Measurements from ENCODE around the gene CXCL9. TPM values are rescaled to one million over a fixed set of nuclear protein-coding genes. Genes with fewer than 3 reads are reported as not detected.
"Not testable (repeated sequence)": the region's sequence is repeated elsewhere in the genome, so short reads cannot be mapped to it uniquely, and the experiment has no call there.

Gene CXCL9
- total RNA-seq, 1 donor from 2014 or later, result 0.32 TPM

- intact Hi-C loops (cut with DNase I), result no loop called here
Observed at GRCh38 chr4:76017056-76017686, 9.9 kb upstream of the CXCL9 start.

GRCh38 chr4:76016393-76016792, 9.1 kb upstream of the CXCL9 start:
- intact Hi-C loops (cut with DNase I), result no loop called here
- DNase-seq (no peak), ATAC-seq (ENCODE audit: poor library complexity) (no peak)

More at GRCh38 chr4:76017056-76017686, 9.9 kb upstream of the CXCL9 start:
- DNase-seq (no peak), ATAC-seq (ENCODE audit: poor library complexity) (no peak)

GRCh38 chr4:76013540-76013939, 6.2 kb upstream of the CXCL9 start:
- DNase-seq (no peak), ATAC-seq (ENCODE audit: poor library complexity) (no peak)
- intact Hi-C loops (cut with DNase I), result no loop called here

- intact Hi-C loops (cut with DNase I), result no loop called here
- DNase-seq, result no peak
- no peak for ATAC-seq (ENCODE audit: poor library complexity)
Observed at GRCh38 chr4:76012388-76012801, 5.1 kb upstream of the CXCL9 start.

GRCh38 chr4:76011700-76012387, 4.5 kb upstream of the CXCL9 start:
- intact Hi-C loops (cut with DNase I), result no loop called here
- no peak for DNase-seq

GRCh38 chr4:76011018-76011670, 3.8 kb upstream of the CXCL9 start:
- DNase-seq (no peak), ATAC-seq (ENCODE audit: poor library complexity) (no peak)
- intact Hi-C loops (cut with DNase I), result no loop called here

More at GRCh38 chr4:76011700-76012387, 4.5 kb upstream of the CXCL9 start:
- ATAC-seq (ENCODE audit: poor library complexity), result peak; percentile 75

- intact Hi-C loops (cut with DNase I), result no loop called here
- ATAC-seq (ENCODE audit: poor library complexity) (no peak), DNase-seq (no peak)
Observed at GRCh38 chr4:76010576-76010975, 3.3 kb upstream of the CXCL9 start.

- ATAC-seq (ENCODE audit: poor library complexity), result no peak
- intact Hi-C loops (cut with DNase I), result no loop called here
- DNase-seq, result no peak
Observed at GRCh38 chr4:76009311-76009710, 2.0 kb upstream of the CXCL9 start.

- DNase-seq (no peak), ATAC-seq (ENCODE audit: poor library complexity) (no peak)
- intact Hi-C loops (cut with DNase I), result no loop called here
Observed at GRCh38 chr4:76003620-76004019, 3.7 kb downstream of the CXCL9 start.

GRCh38 chr4:76003035-76003434, 4.3 kb downstream of the CXCL9 start:
- DNase-seq (no peak), ATAC-seq (ENCODE audit: poor library complexity) (peak; percentile 68)
- intact Hi-C loops (cut with DNase I), result no loop called here

- ATAC-seq (ENCODE audit: poor library complexity), result peak; percentile 55
- intact Hi-C loops (cut with DNase I), result no loop called here
- no peak for DNase-seq
Observed at GRCh38 chr4:76002176-76002575, 5.1 kb downstream of the CXCL9 start.

- intact Hi-C loops (cut with DNase I), result no loop called here
- DNase-seq (no peak), ATAC-seq (ENCODE audit: poor library complexity) (no peak)
Observed at GRCh38 chr4:76001700-76002099, 5.6 kb downstream of the CXCL9 start.

GRCh38 chr4:76000279-76000678, 7.0 kb downstream of the CXCL9 start:
- no peak for ATAC-seq (ENCODE audit: poor library complexity)
- no peak for DNase-seq
- intact Hi-C loops (cut with DNase I), result no loop called here

- intact Hi-C loops (cut with DNase I); ATAC-seq (ENCODE audit: poor library complexity); DNase-seq: not testable (repeated sequence)
Observed at GRCh38 chr4:75998525-75999147, 8.7 kb downstream of the CXCL9 start.

- ATAC-seq (ENCODE audit: poor library complexity) (no peak), DNase-seq (no peak)
- intact Hi-C loops (cut with DNase I), result no loop called here
Observed at GRCh38 chr4:75997946-75998345, 9.4 kb downstream of the CXCL9 start.

GRCh38 chr4:75997081-75997480, 10.2 kb downstream of the CXCL9 start:
- intact Hi-C loops (cut with DNase I), result no loop called here
- no peak for ATAC-seq (ENCODE audit: poor library complexity)
- DNase-seq, result no peak

GRCh38 chr4:75995727-75996126, 11.6 kb downstream of the CXCL9 start:
- DNase-seq (no peak), ATAC-seq (ENCODE audit: poor library complexity) (peak; percentile 40)
- intact Hi-C loops (cut with DNase I), result loop anchor here (2.0 kb wide), 1 partner anchor 71 kb away; no protein-coding TSS in a partner anchor

GRCh38 chr4:75992462-75992861, 14.8 kb downstream of the CXCL9 start:
- ATAC-seq (ENCODE audit: poor library complexity) (no peak), DNase-seq (no peak)
- intact Hi-C loops (cut with DNase I), result no loop called here

- ATAC-seq (ENCODE audit: poor library complexity) (no peak), DNase-seq (no peak)
- intact Hi-C loops (cut with DNase I), result no loop called here
Observed at GRCh38 chr4:75989846-75990528, 17.3 kb downstream of the CXCL9 start.
